Stomach (tissue), 9 donors: ENCODE measurements around the gene PHETA1. TPM values are rescaled to one million over a fixed set of nuclear protein-coding genes. Genes with fewer than 3 reads are reported as not detected.

Source experiments
- DNase-seq, 2 donors: peaks; one replicate each; pipeline versions ENCODE4 v3.0.0 to v3.0.0-alpha.2; 2013 to 2019
- H3K27ac ChIP-seq, 5 donors: fragments of 200-600 bp in 4 of 5; sonication (generic) in 4 of 5; one replicate each; pipeline ENCODE4 v1.5.1; 2013 to 2019; ENCODE audit warnings: mild to moderate bottlenecking in 1 of 5, moderate library complexity in 1 of 5
- H3K27me3 ChIP-seq, 3 donors: fragments of 200-600 bp; sonication (generic); one replicate each; pipeline ENCODE4 v1.5.1; 2017 to 2019; ENCODE audit warnings: mixed run types in 1 of 3
- H3K36me3 ChIP-seq, 4 donors: fragments of 200-600 bp; sonication (generic); 1 replicate in 3 of 4; 2 replicates in 1 of 4; pipeline ENCODE4 v1.5.1; 2016 to 2019
- H3K4me1 ChIP-seq, 4 donors: fragments of 200-600 bp; sonication (generic); one replicate each; pipeline ENCODE4 v1.5.1; 2016 to 2019
- H3K4me3 ChIP-seq, 4 donors: fragments of 200-600 bp; sonication (generic) in 3 of 4; one replicate each; pipeline ENCODE4 v1.5.1; 2016 to 2019; ENCODE audit warnings: mild to moderate bottlenecking in 1 of 4
- H3K9me3 ChIP-seq, 4 donors: fragments of 200-600 bp; sonication (generic); one replicate each; pipeline ENCODE4 v1.5.1; 2016 to 2019
- CTCF ChIP-seq, 7 experiments: fragments of 450-650 bp in 4 of 7; fragments of 200-600 bp in 3 of 7; sonication (generic) in 3 of 7; IDR thresholded peaks; one replicate each; pipeline ENCODE4 v1.5.1; 2016 to 2019; ENCODE audit warnings: antibody characterized with exemption in 7 of 7, control low read depth in 2 of 7, mild to moderate bottlenecking in 1 of 7
- EP300 ChIP-seq: sonication (generic); formaldehyde crosslinking; IDR thresholded peaks from one replicate; pipeline ENCODE4 v1.6.1; 2017; ENCODE audit warnings: antibody characterized with exemption
- POLR2A ChIP-seq, 4 donors: fragments of 450-650 bp; IDR thresholded peaks; one replicate each; pipeline ENCODE4 v1.6.1; 2016; ENCODE audit warnings: antibody characterized with exemption in 4 of 4, control low read depth in 2 of 4, mild to moderate bottlenecking in 1 of 4, moderate library complexity in 1 of 4
- POLR2AphosphoS5 ChIP-seq, 3 donors: sonication (generic); formaldehyde crosslinking; IDR thresholded peaks; one replicate each; pipeline ENCODE4 v1.6.1; 2016; ENCODE audit warnings: antibody characterized with exemption in 3 of 3
- WGBS, 5 donors: extraction: QIAGEN DNeasy Blood & Tissue Kit in 3 of 5; methylation state at CpG; one replicate each; pipeline versions ENCODE4 v1.1.5 to v1.1.7; 2013 to 2018; 5-methylcytosine and 5-hydroxymethylcytosine counted together
- intact Hi-C: fragments of 100-400 bp; cut with DNase I; formaldehyde crosslinking; loops from one replicate; pipeline ENCODE4 v1.15.1; 2023; ENCODE audit warnings: low total_unique reads
- polyA plus RNA-seq, 3 donors: library from polyadenylated mRNA; stranded (reverse); fragments of 200-250 nt; gene quantifications; one replicate each; pipeline ENCODE4 v1.2.3, GENCODE V29; 2013
- total RNA-seq, 5 donors: library from RNA; depleted of rRNA; stranded (reverse); fragments of >200 nt; gene quantifications; one replicate each; pipeline versions ENCODE4 v1.1.0 to v1.2.3, GENCODE V29; 2014 to 2016
- donor health status: healthy with polysubstance abuse.
- donor health status: Bipolar disorder and iron deficiency.
- donor health status: healthy.

PHETA1 gene
- total and polyA plus RNA-seq, 8 donors, result 7.0 to 59.3 (median 17.7) TPM

GRCh38 chr12:111359231-111359913 is 9.5 kb downstream of the PHETA1 start:
- Histone ChIP-seq H3K27me3 (no peaks in the 10 kb centered on the region), H3K36me3 (peaks cover 3 to 32% (median 27%) of the 10 kb centered on the region in 4 donors), H3K9me3 (no peaks in the 10 kb centered on the region), H3K4me1 (peaks cover 16 to 42% (median 25%) of the 10 kb centered on the region in 4 donors), H3K27ac (no peak overlapping the region), H3K4me3 (no peak overlapping the region)
- intact Hi-C loops, result no loop called here
- WGBS, 5 donors, result 46 to 56% (median 53%) methylated on average over 11 of the region's 11 CpGs
- TF ChIP-seq POLR2A (IDR thresholded peaks at IDR 0.05), result no peak
- TF ChIP-seq EP300, result no peak
- no peak for TF ChIP-seq POLR2AphosphoS5 (IDR thresholded peaks at IDR 0.05)
- no peak for TF ChIP-seq CTCF (IDR thresholded peaks at IDR 0.05)
- no peak for DNase-seq

- WGBS, 5 donors, result 77 to 86% (median 84%) methylated on average over 9 of the region's 9 CpGs
- Histone ChIP-seq H3K27me3 (no peaks in the 10 kb centered on the region), H3K4me3 (no peak overlapping the region), H3K4me1 (peaks cover 0 to 6% (median 0%) of the 10 kb centered on the region in 4 donors), H3K27ac (no peak overlapping the region), H3K36me3 (no peaks in the 10 kb centered on the region), H3K9me3 (no peaks in the 10 kb centered on the region)
- no peak for DNase-seq
- intact Hi-C loops, result no loop called here
- TF ChIP-seq EP300 (no peak), POLR2A (IDR thresholded peaks at IDR 0.05) (no peak), POLR2AphosphoS5 (IDR thresholded peaks at IDR 0.05) (no peak), CTCF (IDR thresholded peaks at IDR 0.05) (no peak)
These were observed 13.5 kb downstream of the PHETA1 start for GRCh38 chr12:111355201-111355925.

GRCh38 chr12:111354511-111354910 is 14.4 kb downstream of the PHETA1 start:
- no peak for DNase-seq
- Histone ChIP-seq H3K9me3 (no peaks in the 10 kb centered on the region), H3K27ac (no peak overlapping the region), H3K4me1 (no peaks in the 10 kb centered on the region), H3K4me3 (no peak overlapping the region), H3K36me3 (no peaks in the 10 kb centered on the region), H3K27me3 (no peaks in the 10 kb centered on the region)
- no peak for TF ChIP-seq EP300
- no peak for TF ChIP-seq POLR2AphosphoS5 (IDR thresholded peaks at IDR 0.05)
- TF ChIP-seq POLR2A (IDR thresholded peaks at IDR 0.05), result no peak
- TF ChIP-seq CTCF (IDR thresholded peaks at IDR 0.05), result no peak
- 88 to 95% (median 90%) methylated on average over 5 of the region's 5 CpGs for WGBS, 5 donors
- intact Hi-C loops, result no loop called here

GRCh38 chr12:111353603-111354295 is 15.1 kb downstream of the PHETA1 start:
- intact Hi-C loops, result no loop called here
- WGBS, 5 donors, result 64 to 83% (median 68%) methylated on average over 2 to 5 of the region's 5 CpGs

More at GRCh38 chr12:111353603-111354295, 15.1 kb downstream of the PHETA1 start:
- H3K27ac ChIP-seq, result no peak overlapping the region
- peaks cover 0 to 5% (median 2%) of the 10 kb centered on the region in 4 donors for H3K9me3 ChIP-seq
- no peak overlapping the region for H3K4me3 ChIP-seq
- no peak for DNase-seq
- TF ChIP-seq POLR2AphosphoS5 (IDR thresholded peaks at IDR 0.05), result no peak
- no peak for TF ChIP-seq EP300
- no peak for TF ChIP-seq CTCF (IDR thresholded peaks at IDR 0.05)
- no peak for TF ChIP-seq POLR2A (IDR thresholded peaks at IDR 0.05)
- no peaks in the 10 kb centered on the region for H3K27me3 ChIP-seq
- H3K4me1 ChIP-seq, result no peaks in the 10 kb centered on the region
- H3K36me3 ChIP-seq, result no peaks in the 10 kb centered on the region
